Duodenal mucosa (tissue), 2 donors: ENCODE data around the gene PCSK7.
"Not testable (repeated sequence)": the region's sequence is repeated elsewhere in the genome, so short reads cannot be mapped to it uniquely, and the experiment has no call there.

ENCODE experiments used
- H3K27ac ChIP-seq: one replicate; pipeline ENCODE4 v1.7.0; 2013; ENCODE audit warnings: low read depth, low read length
- H3K27me3 ChIP-seq, 2 donors: one replicate each; pipeline ENCODE4 v1.7.0; 2013; ENCODE audit warnings: low read length in 2 of 2, control low read depth in 1 of 2; ENCODE audit not compliant: insufficient read depth in 2 of 2, control insufficient read depth in 1 of 2
- H3K36me3 ChIP-seq, 2 donors: one replicate each; pipeline ENCODE4 v1.7.0; 2013; ENCODE audit warnings: low read length in 2 of 2, control low read depth in 1 of 2; ENCODE audit not compliant: insufficient read depth in 2 of 2, control insufficient read depth in 1 of 2
- H3K4me1 ChIP-seq, 2 donors: one replicate each; pipeline ENCODE4 v1.7.0; 2013; ENCODE audit warnings: low read length in 2 of 2, control low read depth in 1 of 2; ENCODE audit not compliant: insufficient read depth in 2 of 2, control insufficient read depth in 1 of 2
- H3K4me3 ChIP-seq, 2 donors: one replicate each; pipeline ENCODE4 v1.7.0; 2013; ENCODE audit warnings: low read length in 2 of 2, low read depth in 1 of 2
- H3K9ac ChIP-seq, 2 donors: one replicate each; pipeline ENCODE4 v1.7.0; 2013; ENCODE audit warnings: low read length in 2 of 2, low read depth in 1 of 2
- H3K9me3 ChIP-seq, 2 donors: one replicate each; pipeline ENCODE4 v1.7.0; 2013; ENCODE audit warnings: low read length in 2 of 2, control low read depth in 1 of 2; ENCODE audit not compliant: control insufficient read depth in 1 of 2

Gene PCSK7

DNA sequence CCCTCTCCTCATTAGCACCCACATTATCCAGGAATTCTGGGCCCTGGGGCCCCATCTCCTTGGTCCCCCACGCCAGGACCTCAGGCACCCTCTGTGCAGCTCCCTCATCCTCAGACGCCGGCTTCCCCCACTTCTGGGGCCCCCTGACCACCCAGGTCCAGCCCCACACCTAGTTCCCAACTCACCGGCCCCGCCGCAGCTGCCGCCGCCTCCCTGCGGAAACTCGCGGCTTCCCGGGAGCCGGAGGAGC is at the start of gene PCSK7:
PCSK7 (minus strand) TSS at position 232 of the 250 bp plus-strand sequence. CDS start 2,229 bp downstream, outside the sequence.
- peak within 1 kb of the TSS; percentile 84 to 93 for H3K9ac ChIP-seq

DNA sequence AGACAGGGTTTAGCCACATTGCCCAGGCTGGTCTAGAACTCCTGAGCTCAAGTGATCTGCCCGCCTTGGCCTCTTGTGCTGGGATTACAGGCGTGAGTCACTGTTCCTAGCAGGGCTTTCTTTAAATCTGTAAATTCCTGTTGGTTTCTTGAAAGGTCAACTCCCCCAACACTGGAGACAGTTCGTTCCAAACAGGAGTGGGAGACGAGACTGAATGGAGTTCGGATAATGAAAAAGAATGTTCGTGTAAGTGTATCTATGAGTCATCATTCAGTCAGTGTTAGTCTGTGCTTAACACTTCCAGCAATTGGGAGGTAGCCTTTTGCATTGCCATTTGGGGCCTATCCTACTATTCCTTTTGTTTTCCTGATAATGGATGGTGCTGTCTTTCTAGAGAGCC is 49.3 kb upstream of the PCSK7 start:
- peaks cover 0 to 3% of the 10 kb centered on the region in 2 donors for H3K4me1 ChIP-seq
- no peaks in the 10 kb centered on the region for H3K9me3 ChIP-seq
- H3K36me3 ChIP-seq, result peaks cover 12 to 41% of the 10 kb centered on the region in 2 donors
- no peak overlapping the region for H3K9ac ChIP-seq
- no peak overlapping the region for H3K27ac ChIP-seq
- H3K4me3 ChIP-seq, result no peak overlapping the region
- no peaks in the 10 kb centered on the region for H3K27me3 ChIP-seq

More for the DNA sequence above, at the start of gene PCSK7:
- H3K9me3 ChIP-seq, result no peaks in the 10 kb centered on the region
- H3K36me3 ChIP-seq, result peaks cover 18 to 38% of the 10 kb centered on the region in 2 donors
- peak within 1 kb of the TSS; percentile 95 for H3K27ac ChIP-seq
- no peaks in the 10 kb centered on the region for H3K27me3 ChIP-seq
- peak within 1 kb of the TSS; percentile 93 to 94 for H3K4me3 ChIP-seq
- peaks cover 25 to 26% of the 10 kb centered on the region in 2 donors for H3K4me1 ChIP-seq

DNA sequence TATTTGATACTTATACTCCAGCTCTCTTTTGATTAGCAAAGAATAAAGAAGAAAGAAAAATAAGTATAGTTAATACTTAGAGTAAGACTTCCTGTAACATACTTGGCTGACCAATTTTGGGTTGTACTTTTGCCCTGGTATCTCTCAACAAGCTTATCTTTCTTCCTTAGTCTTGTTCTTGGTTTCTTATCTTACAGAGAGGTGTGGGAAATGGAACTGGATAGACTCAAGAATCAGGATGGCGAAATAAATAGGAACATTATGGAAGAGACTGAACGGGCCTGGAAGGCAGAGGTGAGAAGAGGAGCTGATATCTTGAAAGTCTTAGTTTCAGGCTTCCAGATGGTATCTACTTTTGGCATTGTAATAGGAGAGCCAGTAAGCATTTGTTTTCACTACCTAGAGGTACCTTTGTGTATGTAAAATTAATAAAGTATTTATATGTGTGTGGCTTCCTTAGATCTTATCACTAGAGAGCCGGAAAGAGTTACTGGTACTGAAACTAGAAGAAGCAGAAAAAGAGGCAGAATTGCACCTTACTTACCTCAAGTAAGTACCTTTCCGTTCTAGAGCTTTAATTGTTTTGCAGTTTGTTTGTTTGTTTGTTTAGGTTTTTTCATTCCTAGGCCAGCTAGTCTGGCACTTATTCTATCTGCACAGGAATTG is 48.0 kb upstream of the PCSK7 start:
- no peak overlapping the region for H3K27ac ChIP-seq
- H3K4me3 ChIP-seq, result no peak overlapping the region
- H3K4me1 ChIP-seq, result peaks cover 0 to 3% of the 10 kb centered on the region in 2 donors
- H3K36me3 ChIP-seq, result peaks cover 7 to 31% of the 10 kb centered on the region in 2 donors
- H3K9me3 ChIP-seq, result no peaks in the 10 kb centered on the region
- H3K27me3 ChIP-seq, result no peaks in the 10 kb centered on the region
- no peak overlapping the region for H3K9ac ChIP-seq

GRCh38 chr11:117278347-117278746 is 46.5 kb upstream of the PCSK7 start:
- H3K9ac ChIP-seq, result no peak overlapping the region
- peaks cover 4 to 23% of the 10 kb centered on the region in 2 donors for H3K36me3 ChIP-seq
- no peaks in the 10 kb centered on the region for H3K9me3 ChIP-seq
- no peak overlapping the region for H3K4me3 ChIP-seq
- peaks cover 0 to 3% of the 10 kb centered on the region in 2 donors for H3K4me1 ChIP-seq
- no peaks in the 10 kb centered on the region for H3K27me3 ChIP-seq
- no peak overlapping the region for H3K27ac ChIP-seq

DNA sequence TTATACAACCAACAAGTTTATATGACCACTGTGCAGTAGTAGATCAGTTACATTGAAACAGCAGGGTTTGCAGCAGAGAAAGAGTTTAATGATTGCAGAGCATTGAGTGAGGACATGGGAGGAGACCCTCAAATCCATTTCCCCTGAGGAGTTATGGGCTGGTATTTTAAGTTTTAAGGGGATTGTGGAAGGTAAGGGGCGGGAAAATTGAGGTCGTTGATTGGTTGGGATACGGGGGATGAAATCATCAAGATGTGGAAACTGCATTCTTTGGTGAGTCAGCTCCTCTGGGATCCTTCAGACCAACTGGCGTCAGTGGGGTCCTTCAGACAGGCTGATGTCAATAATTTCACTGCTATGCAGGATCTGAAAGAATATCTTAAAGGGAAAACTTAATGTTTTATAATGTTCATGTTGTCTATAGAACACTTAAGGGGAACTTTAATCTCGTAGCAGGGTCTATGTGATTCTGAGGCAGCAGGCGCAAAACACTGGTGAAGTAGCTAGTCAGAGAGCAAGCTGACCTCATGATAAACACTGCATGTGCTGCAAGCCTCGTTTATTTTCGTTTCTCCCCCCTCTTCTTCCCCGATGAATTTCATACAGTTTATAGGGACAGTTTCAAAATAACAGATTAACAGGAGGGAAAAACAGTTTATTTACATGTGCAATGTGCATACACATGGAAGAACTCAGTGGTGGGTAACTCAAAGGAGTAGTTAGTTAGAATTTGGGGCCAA is 41.8 kb upstream of the PCSK7 start:
- Histone ChIP-seq H3K27ac (no peak overlapping the region), H3K36me3 (no peaks in the 10 kb centered on the region), H3K4me1 (no peaks in the 10 kb centered on the region), H3K9ac (no peak overlapping the region), H3K9me3 (no peaks in the 10 kb centered on the region), H3K27me3 (no peaks in the 10 kb centered on the region), H3K4me3 (no peak overlapping the region)

DNA sequence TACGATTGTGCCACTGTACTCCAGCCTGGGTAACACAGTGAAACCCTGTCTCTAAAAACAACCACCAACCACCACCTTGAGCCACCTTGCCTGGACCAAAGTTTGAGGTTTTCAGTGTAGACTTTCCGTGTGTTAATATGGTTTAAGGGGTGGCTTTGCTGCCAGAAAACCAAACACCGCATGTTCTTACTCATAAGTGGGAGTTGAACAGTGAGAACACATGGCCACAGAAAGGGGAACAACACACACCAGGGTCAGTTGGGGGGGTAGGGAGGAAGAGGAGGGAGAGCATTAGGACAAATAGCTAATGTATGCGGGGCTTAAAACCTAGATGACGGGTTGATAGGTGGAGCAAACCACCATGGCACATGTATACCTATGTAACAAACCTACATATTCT is 40.3 kb upstream of the PCSK7 start:
- not testable (repeated sequence) for H3K4me3 ChIP-seq, H3K9me3 ChIP-seq

GRCh38 chr11:117271208-117271607 is 39.3 kb upstream of the PCSK7 start:
- Histone ChIP-seq H3K27ac (no peak overlapping the region), H3K9ac (no peak overlapping the region), H3K9me3 (no peaks in the 10 kb centered on the region), H3K27me3 (no peaks in the 10 kb centered on the region), H3K36me3 (peaks cover 0 to 3% of the 10 kb centered on the region in 2 donors), H3K4me1 (no peaks in the 10 kb centered on the region), H3K4me3 (no peak overlapping the region)

More for the DNA sequence above, 40.3 kb upstream of the PCSK7 start:
- H3K27me3 ChIP-seq, H3K4me1 ChIP-seq, H3K9ac ChIP-seq, H3K36me3 ChIP-seq, H3K27ac ChIP-seq: not testable (repeated sequence)

DNA sequence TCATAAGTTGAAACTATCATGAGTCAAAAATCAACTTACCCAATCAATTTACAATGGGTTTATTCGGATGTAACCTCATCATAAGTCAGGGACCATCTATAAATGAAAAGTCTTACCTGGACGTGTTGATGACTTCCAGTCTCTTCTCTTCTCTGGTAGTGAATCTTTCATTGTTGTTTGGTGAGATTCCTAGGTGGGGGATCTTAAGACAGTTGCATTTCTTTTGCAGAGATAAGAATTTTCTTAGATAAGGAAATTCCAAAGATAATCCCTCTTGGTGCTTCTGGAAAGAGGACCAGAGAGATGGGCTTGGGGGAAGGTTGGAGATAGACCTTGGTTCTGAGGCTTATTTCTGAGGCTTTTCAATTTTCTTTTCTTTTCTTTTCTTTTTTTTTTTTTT is 38.0 kb upstream of the PCSK7 start:
- no peak overlapping the region for H3K4me3 ChIP-seq
- H3K36me3 ChIP-seq, result peaks cover 0 to 3% of the 10 kb centered on the region in 2 donors
- no peak overlapping the region for H3K27ac ChIP-seq
- H3K4me1 ChIP-seq, result no peaks in the 10 kb centered on the region
- H3K9ac ChIP-seq, result no peak overlapping the region
- H3K9me3 ChIP-seq, result no peaks in the 10 kb centered on the region
- no peaks in the 10 kb centered on the region for H3K27me3 ChIP-seq

DNA sequence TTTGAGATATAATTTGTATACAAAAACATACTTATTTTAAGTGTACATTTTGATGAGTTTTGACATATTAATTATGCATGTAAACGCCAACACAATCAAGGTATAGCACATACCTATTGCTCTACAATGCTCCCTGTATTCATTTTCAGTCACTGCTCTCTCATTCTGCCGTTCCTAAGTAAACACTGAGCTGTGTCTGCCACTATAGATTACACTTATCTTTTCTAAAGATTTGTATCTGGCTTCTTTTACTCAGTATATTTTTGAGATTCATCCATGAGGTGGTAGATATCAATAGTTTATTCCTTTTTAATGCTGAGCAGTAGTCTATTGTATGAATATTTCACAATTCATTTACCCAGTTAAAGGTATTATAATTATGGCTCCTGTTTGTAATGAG is 33.9 kb upstream of the PCSK7 start:
- H3K4me3 ChIP-seq, result no peak overlapping the region
- peaks cover 0 to 9% of the 10 kb centered on the region in 2 donors for H3K36me3 ChIP-seq
- no peaks in the 10 kb centered on the region for H3K9me3 ChIP-seq
- no peaks in the 10 kb centered on the region for H3K4me1 ChIP-seq
- H3K27me3 ChIP-seq, result no peaks in the 10 kb centered on the region
- no peak overlapping the region for H3K9ac ChIP-seq
- H3K27ac ChIP-seq, result no peak overlapping the region

- H3K27ac ChIP-seq, H3K4me3 ChIP-seq, H3K4me1 ChIP-seq, H3K27me3 ChIP-seq, H3K9ac ChIP-seq, H3K9me3 ChIP-seq: not testable (repeated sequence)
- H3K36me3 ChIP-seq, result peaks cover 0 to 14% of the 10 kb centered on the region in 2 donors
These were observed 32.9 kb upstream of the PCSK7 start for GRCh38 chr11:117264624-117265323.
